Liver (tissue), 9 donors: ENCODE data around the gene PLPP3. TPM values are rescaled to one million over a fixed set of nuclear protein-coding genes. Genes with fewer than 3 reads are reported as not detected.

Experiments
- DNase-seq: peaks from one replicate; pipeline ENCODE4 v3.0.0-alpha.2; 2017; ENCODE audit warnings: low spot score
- H3K27ac ChIP-seq, 2 donors: one replicate each; pipeline ENCODE4 v1.7.0; 2013; ENCODE audit warnings: inconsistent platforms in 2 of 2, low read length in 2 of 2, control low read depth in 1 of 2, low read depth in 1 of 2, mild to moderate bottlenecking in 1 of 2
- H3K27me3 ChIP-seq, 4 donors: one replicate each; pipeline versions ENCODE4 v1.6.1 to v1.7.0; 2013; ENCODE audit warnings: low read length in 3 of 4, inconsistent platforms in 1 of 4, mild to moderate bottlenecking in 1 of 4, moderate library complexity in 1 of 4; ENCODE audit not compliant: control insufficient read depth in 4 of 4, insufficient read depth in 4 of 4
- H3K36me3 ChIP-seq, 4 donors: one replicate each; pipeline versions ENCODE4 v1.6.1 to v1.7.0; 2013; ENCODE audit warnings: low read length in 3 of 4, mild to moderate bottlenecking in 3 of 4, low read depth in 1 of 4, moderate library complexity in 1 of 4; ENCODE audit not compliant: control insufficient read depth in 4 of 4, insufficient read depth in 3 of 4
- H3K4me1 ChIP-seq, 4 donors: one replicate each; pipeline versions ENCODE4 v1.6.1 to v1.7.0; 2013; ENCODE audit warnings: low read length in 3 of 4, mild to moderate bottlenecking in 3 of 4, moderate library complexity in 1 of 4; ENCODE audit not compliant: control insufficient read depth in 4 of 4, insufficient read depth in 4 of 4
- H3K4me3 ChIP-seq, 3 donors: one replicate each; pipeline versions ENCODE4 v1.6.1 to v1.7.0; 2013; ENCODE audit warnings: low read length in 3 of 3, control low read depth in 1 of 3, low read depth in 1 of 3, mild to moderate bottlenecking in 1 of 3
- H3K9ac ChIP-seq, 2 donors: one replicate each; pipeline ENCODE4 v1.7.0; 2013; ENCODE audit warnings: low read length in 2 of 2, mild to moderate bottlenecking in 2 of 2, moderate library complexity in 2 of 2, control low read depth in 1 of 2, low read depth in 1 of 2
- H3K9me3 ChIP-seq, 4 donors: one replicate each; pipeline versions ENCODE4 v1.6.1 to v1.7.0; 2013; ENCODE audit warnings: low read length in 3 of 4; ENCODE audit not compliant: control insufficient read depth in 4 of 4
- CTCF ChIP-seq: fragments of 150-350 bp; IDR thresholded peaks from 2 replicates; pipeline ENCODE4 v1.5.1; 2017; ENCODE audit warnings: improper control_type of control experiment, low read depth, low read length; ENCODE audit not compliant: missing input control
- EGR1 ChIP-seq, 2 donors: IDR thresholded peaks; 2 replicates each; pipeline ENCODE4 v1.6.1; 2016 to 2018; ENCODE audit warnings: antibody characterized with exemption in 2 of 2, low read depth in 2 of 2
- FOXA2 ChIP-seq: IDR thresholded peaks from 2 replicates; pipeline ENCODE4 v1.6.1; 2016; ENCODE audit warnings: antibody characterized with exemption
- GABPA ChIP-seq, 2 donors: IDR thresholded peaks in 1 of 2; conservative IDR thresholded peaks in 1 of 2; 2 replicates each; pipeline ENCODE4 v1.6.1; 2016; ENCODE audit warnings: antibody characterized with exemption in 2 of 2, mild to moderate bottlenecking in 1 of 2, moderate library complexity in 1 of 2
- HNF4A ChIP-seq, 2 donors: conservative IDR thresholded peaks; 2 replicates each; pipeline ENCODE4 v1.6.1; 2016; ENCODE audit warnings: antibody characterized with exemption in 2 of 2, mild to moderate bottlenecking in 2 of 2
- JUND ChIP-seq, 2 donors: IDR thresholded peaks; 2 replicates each; pipeline ENCODE4 v1.6.1; 2016; ENCODE audit warnings: antibody characterized with exemption in 2 of 2
- MAX ChIP-seq: IDR thresholded peaks from 2 replicates; pipeline ENCODE4 v1.6.1; 2016; ENCODE audit warnings: antibody characterized with exemption
- NR2F2 ChIP-seq: IDR thresholded peaks from 2 replicates; pipeline ENCODE4 v1.6.1; 2016; ENCODE audit warnings: antibody characterized with exemption
- REST ChIP-seq: IDR thresholded peaks from 2 replicates; pipeline ENCODE4 v1.6.1; 2016; ENCODE audit warnings: antibody characterized with exemption, mild to moderate bottlenecking
- ZBTB33 ChIP-seq: IDR thresholded peaks from 2 replicates; pipeline ENCODE4 v1.6.1; 2016; ENCODE audit warnings: antibody characterized with exemption
- WGBS: extraction: QIAGEN DNeasy Blood & Tissue Kit; methylation state at CpG from one replicate; pipeline ENCODE4 v1.1.7; 2013; 5-methylcytosine and 5-hydroxymethylcytosine counted together
- polyA plus RNA-seq, 2 donors: library from polyadenylated mRNA; stranded (reverse) in 1 of 2; unstranded in 1 of 2; fragments of 200-250 nt in 1 of 2; fragments of >200 nt in 1 of 2; fragmentation: Nextera tagmentation in 1 of 2; extraction: Ambion mirVana in 1 of 2; gene quantifications; one replicate each; pipeline versions ENCODE4 v1.2.1 to v1.2.3, GENCODE V29; 2013 to 2015
- total RNA-seq, 2 donors: library from RNA; depleted of rRNA; stranded (reverse); fragments of >200 nt; gene quantifications; one replicate each; pipeline ENCODE4 v1.2.3, GENCODE V29; 2014
- donor health status: healthy.
- donor health status: healthy.
- donor health status: healthy.
- donor health status: healthy.
- donor health status: healthy.

The PLPP3 gene
- total and polyA plus RNA-seq, 4 donors, result 46.1 to 91.2 (median 67.6) TPM

GRCh38 chr1:56517404-56518130 is 61.8 kb downstream of the PLPP3 start:
- peaks cover 0 to 65% (median 39%) of the 10 kb centered on the region in 4 donors for H3K36me3 ChIP-seq
- peak overlapping the region; percentile 69 for H3K27ac ChIP-seq
- H3K9ac ChIP-seq, result no peak overlapping the region

GRCh38 chr1:56516539-56517252 is 62.7 kb downstream of the PLPP3 start:
- peaks cover 5 to 40% (median 7%) of the 10 kb centered on the region in 4 donors for H3K4me1 ChIP-seq
- H3K27me3 ChIP-seq, result no peaks in the 10 kb centered on the region
- H3K27ac ChIP-seq, result peak overlapping the region; percentile 69
- no peak overlapping the region for H3K4me3 ChIP-seq
- 72% methylated on average over 7 of the region's 7 CpGs for WGBS
- DNase-seq, result no peak
- peaks cover 0 to 65% (median 38%) of the 10 kb centered on the region in 4 donors for H3K36me3 ChIP-seq
- H3K9ac ChIP-seq, result no peak overlapping the region
- no peaks in the 10 kb centered on the region for H3K9me3 ChIP-seq
- TF ChIP-seq NR2F2 (peak; percentile 9), FOXA2 (no peak), JUND (IDR thresholded peaks at IDR 0.05) (no peak)

More at GRCh38 chr1:56517404-56518130, 61.8 kb downstream of the PLPP3 start:
- WGBS, result 95% methylated on average over 2 of the region's 2 CpGs
- no peak for DNase-seq
- H3K9me3 ChIP-seq, result no peaks in the 10 kb centered on the region
- no peak overlapping the region for H3K4me3 ChIP-seq
- TF ChIP-seq MAX (no peak), JUND (IDR thresholded peaks at IDR 0.05) (no peak)
- peaks cover 0 to 32% (median 3%) of the 10 kb centered on the region in 4 donors for H3K4me1 ChIP-seq
- H3K27me3 ChIP-seq, result no peaks in the 10 kb centered on the region

- WGBS, result 87% methylated on average over 4 of the region's 4 CpGs
- Histone ChIP-seq H3K9ac (no peak overlapping the region), H3K9me3 (no peaks in the 10 kb centered on the region), H3K27me3 (no peaks in the 10 kb centered on the region), H3K4me1 (peaks cover 5 to 47% (median 14%) of the 10 kb centered on the region in 4 donors), H3K27ac (peak overlapping the region; percentile 69), H3K4me3 (no peak overlapping the region), H3K36me3 (peaks cover 0 to 67% (median 39%) of the 10 kb centered on the region in 4 donors)
- TF ChIP-seq REST, result no peak
- TF ChIP-seq JUND (IDR thresholded peaks at IDR 0.05), result no peak
- TF ChIP-seq CTCF, result no peak
- TF ChIP-seq ZBTB33, result no peak
- TF ChIP-seq GABPA (IDR thresholded peaks at IDR 0.05 in 1 of 2, conservative IDR thresholded peaks at IDR 0.05 in 1 of 2), result no peak
- no peak for TF ChIP-seq EGR1 (IDR thresholded peaks at IDR 0.05; ENCODE audit: low read depth in 2 of 2)
- no peak for TF ChIP-seq HNF4A (conservative IDR thresholded peaks at IDR 0.05)
- no peak for DNase-seq
Measured at GRCh38 chr1:56515898-56516538, 63.3 kb downstream of the PLPP3 start.
